ENCODE measurements around the gene PARD3.

DNA sequence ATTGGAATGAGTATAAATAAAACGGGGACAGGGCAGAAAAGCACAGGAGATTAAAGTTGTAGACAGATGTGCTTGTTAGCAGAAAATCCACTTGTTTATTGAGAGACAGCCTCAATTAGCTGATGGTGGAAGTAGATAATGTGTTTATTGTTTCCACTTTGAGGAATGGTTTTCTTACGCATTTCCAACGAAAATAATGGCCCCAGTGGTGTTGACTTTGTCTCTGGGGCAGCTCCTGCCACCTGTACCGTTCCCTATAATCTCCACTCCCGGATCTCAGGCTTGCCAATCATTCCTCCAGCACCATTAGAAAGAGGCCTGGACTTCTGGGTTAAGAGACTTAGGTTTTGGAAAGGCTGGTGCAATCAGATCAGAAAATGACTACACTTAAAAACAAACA, 638.7 kb downstream of the PARD3 start:
- TF ChIP-seq, protein P1, sequence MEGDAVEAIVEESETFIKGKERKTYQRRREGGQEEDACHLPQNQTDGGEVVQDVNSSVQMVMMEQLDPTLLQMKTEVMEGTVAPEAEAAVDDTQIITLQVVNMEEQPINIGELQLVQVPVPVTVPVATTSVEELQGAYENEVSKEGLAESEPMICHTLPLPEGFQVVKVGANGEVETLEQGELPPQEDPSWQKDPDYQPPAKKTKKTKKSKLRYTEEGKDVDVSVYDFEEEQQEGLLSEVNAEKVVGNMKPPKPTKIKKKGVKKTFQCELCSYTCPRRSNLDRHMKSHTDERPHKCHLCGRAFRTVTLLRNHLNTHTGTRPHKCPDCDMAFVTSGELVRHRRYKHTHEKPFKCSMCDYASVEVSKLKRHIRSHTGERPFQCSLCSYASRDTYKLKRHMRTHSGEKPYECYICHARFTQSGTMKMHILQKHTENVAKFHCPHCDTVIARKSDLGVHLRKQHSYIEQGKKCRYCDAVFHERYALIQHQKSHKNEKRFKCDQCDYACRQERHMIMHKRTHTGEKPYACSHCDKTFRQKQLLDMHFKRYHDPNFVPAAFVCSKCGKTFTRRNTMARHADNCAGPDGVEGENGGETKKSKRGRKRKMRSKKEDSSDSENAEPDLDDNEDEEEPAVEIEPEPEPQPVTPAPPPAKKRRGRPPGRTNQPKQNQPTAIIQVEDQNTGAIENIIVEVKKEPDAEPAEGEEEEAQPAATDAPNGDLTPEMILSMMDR (IDR thresholded peaks at IDR 0.05 in 2 of 3, conservative IDR thresholded peaks at IDR 0.05 in 1 of 3; ENCODE audit: borderline replicate concordance in 1 of 3, insufficient read depth in 1 of 3, low read depth in 2 of 3, low read length in 2 of 3), result no peak
- TF ChIP-seq ELF1 (IDR thresholded peaks at IDR 0.05; ENCODE audit: borderline replicate concordance, low read depth) (no peak), ZNF274 (IDR thresholded peaks at IDR 0.05; ENCODE audit: low read depth, low read length) (no peak), POLR2A (IDR thresholded peaks at IDR 0.05; ENCODE audit: borderline replicate concordance, extremely low read depth, insufficient read depth, insufficient read length) (no peak), EGR1 (IDR thresholded peaks at IDR 0.05; ENCODE audit: low read depth) (no peak), ZFX (IDR thresholded peaks at IDR 0.05) (no peak), EZH2phosphoT487 (IDR thresholded peaks at IDR 0.05; ENCODE audit: borderline replicate concordance) (no peak)
- TF ChIP-seq, protein P2, sequence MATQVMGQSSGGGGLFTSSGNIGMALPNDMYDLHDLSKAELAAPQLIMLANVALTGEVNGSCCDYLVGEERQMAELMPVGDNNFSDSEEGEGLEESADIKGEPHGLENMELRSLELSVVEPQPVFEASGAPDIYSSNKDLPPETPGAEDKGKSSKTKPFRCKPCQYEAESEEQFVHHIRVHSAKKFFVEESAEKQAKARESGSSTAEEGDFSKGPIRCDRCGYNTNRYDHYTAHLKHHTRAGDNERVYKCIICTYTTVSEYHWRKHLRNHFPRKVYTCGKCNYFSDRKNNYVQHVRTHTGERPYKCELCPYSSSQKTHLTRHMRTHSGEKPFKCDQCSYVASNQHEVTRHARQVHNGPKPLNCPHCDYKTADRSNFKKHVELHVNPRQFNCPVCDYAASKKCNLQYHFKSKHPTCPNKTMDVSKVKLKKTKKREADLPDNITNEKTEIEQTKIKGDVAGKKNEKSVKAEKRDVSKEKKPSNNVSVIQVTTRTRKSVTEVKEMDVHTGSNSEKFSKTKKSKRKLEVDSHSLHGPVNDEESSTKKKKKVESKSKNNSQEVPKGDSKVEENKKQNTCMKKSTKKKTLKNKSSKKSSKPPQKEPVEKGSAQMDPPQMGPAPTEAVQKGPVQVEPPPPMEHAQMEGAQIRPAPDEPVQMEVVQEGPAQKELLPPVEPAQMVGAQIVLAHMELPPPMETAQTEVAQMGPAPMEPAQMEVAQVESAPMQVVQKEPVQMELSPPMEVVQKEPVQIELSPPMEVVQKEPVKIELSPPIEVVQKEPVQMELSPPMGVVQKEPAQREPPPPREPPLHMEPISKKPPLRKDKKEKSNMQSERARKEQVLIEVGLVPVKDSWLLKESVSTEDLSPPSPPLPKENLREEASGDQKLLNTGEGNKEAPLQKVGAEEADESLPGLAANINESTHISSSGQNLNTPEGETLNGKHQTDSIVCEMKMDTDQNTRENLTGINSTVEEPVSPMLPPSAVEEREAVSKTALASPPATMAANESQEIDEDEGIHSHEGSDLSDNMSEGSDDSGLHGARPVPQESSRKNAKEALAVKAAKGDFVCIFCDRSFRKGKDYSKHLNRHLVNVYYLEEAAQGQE (IDR thresholded peaks at IDR 0.05; ENCODE audit: low read depth), result no peak
- TF ChIP-seq, protein P3, sequence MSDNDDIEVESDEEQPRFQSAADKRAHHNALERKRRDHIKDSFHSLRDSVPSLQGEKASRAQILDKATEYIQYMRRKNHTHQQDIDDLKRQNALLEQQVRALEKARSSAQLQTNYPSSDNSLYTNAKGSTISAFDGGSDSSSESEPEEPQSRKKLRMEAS (IDR thresholded peaks at IDR 0.05), result no peak
- TF ChIP-seq, protein P4, sequence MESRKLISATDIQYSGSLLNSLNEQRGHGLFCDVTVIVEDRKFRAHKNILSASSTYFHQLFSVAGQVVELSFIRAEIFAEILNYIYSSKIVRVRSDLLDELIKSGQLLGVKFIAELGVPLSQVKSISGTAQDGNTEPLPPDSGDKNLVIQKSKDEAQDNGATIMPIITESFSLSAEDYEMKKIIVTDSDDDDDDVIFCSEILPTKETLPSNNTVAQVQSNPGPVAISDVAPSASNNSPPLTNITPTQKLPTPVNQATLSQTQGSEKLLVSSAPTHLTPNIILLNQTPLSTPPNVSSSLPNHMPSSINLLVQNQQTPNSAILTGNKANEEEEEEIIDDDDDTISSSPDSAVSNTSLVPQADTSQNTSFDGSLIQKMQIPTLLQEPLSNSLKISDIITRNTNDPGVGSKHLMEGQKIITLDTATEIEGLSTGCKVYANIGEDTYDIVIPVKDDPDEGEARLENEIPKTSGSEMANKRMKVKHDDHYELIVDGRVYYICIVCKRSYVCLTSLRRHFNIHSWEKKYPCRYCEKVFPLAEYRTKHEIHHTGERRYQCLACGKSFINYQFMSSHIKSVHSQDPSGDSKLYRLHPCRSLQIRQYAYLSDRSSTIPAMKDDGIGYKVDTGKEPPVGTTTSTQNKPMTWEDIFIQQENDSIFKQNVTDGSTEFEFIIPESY (IDR thresholded peaks at IDR 0.05; ENCODE audit: extremely low read depth, insufficient replicate concordance, low read length), result no peak
- TF ChIP-seq, protein P5, sequence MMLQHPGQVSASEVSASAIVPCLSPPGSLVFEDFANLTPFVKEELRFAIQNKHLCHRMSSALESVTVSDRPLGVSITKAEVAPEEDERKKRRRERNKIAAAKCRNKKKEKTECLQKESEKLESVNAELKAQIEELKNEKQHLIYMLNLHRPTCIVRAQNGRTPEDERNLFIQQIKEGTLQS (IDR thresholded peaks at IDR 0.05), result no peak

All from HCT116 (cell line).